Cardiac septum (tissue), 1 donor: ENCODE measurements around the gene PMEL. TPM values are rescaled to one million over a fixed set of nuclear protein-coding genes. Genes with fewer than 3 reads are reported as not detected.
A peak's percentile ranks its signal among the peaks of the same experiment; 100 is the strongest.
"Not testable (repeated sequence)": the region's sequence is repeated elsewhere in the genome, so short reads cannot be mapped to it uniquely, and the experiment has no call there.

ENCODE experiments used
- DNase-seq: peaks from one replicate; pipeline ENCODE4 v3.0.0-alpha.2; 2020; ENCODE audit warnings: low spot score
- intact Hi-C: fragments of 100-400 bp; cut with DNase I; formaldehyde crosslinking; loops from one replicate; pipeline ENCODE4 v1.14.0; 2022
- total RNA-seq: library from RNA; stranded (reverse); fragmentation: NEBNext Ultra II Directional; extraction: Animal tissue kit (Norgen Biotek cat#: 25700); gene quantifications from one replicate; pipeline ENCODE4 v1.2.1, GENCODE V29; 2021
- donor health status: DM: no; HTN: no; CAD: no.

PMEL gene
- total RNA-seq, 1 donor from 2014 or later: 0.75 TPM

- DNase-seq: peak; percentile 82
- intact Hi-C loops: loop anchor here (2.0 to 5.0 kb wide), 4 partner anchors 44 to 191 kb away; partner anchors contain the start of genes DNAJC14, ORMDL2, RAB5B and SARNP
These were observed 38.0 kb downstream of the PMEL start, which contains the start of gene PYM1 for GRCh38 chr12:55927588-55928502. TSS of gene PYM1 (minus strand) at chr12:55927894. CDS start at chr12:55927761, 133 bp downstream.

- DNase-seq: peak; percentile 94
- intact Hi-C loops: loop anchor here (2.0 to 5.0 kb wide), 4 partner anchors 45 to 190 kb away; partner anchors contain the start of genes DNAJC14, ORMDL2, RAB5B and SARNP
These were observed 38.9 kb downstream of the PMEL start for GRCh38 chr12:55926738-55927587.

- no peak for DNase-seq
- intact Hi-C loops: loop anchor here (2.0 to 5.0 kb wide), 4 partner anchors 46 to 189 kb away; partner anchors contain the start of genes DNAJC14, ORMDL2, RAB5B and SARNP
These were observed 39.7 kb downstream of the PMEL start for GRCh38 chr12:55925870-55926737.

- intact Hi-C loops: loop anchor here (5.0 kb wide), 3 partner anchors 47 to 188 kb away; partner anchors contain the start of genes ORMDL2, RAB5B and SARNP
- DNase-seq: no peak
These were observed 40.5 kb downstream of the PMEL start for GRCh38 chr12:55925371-55925770.

- intact Hi-C loops: not testable (repeated sequence)
These were observed 42.2 kb downstream of the PMEL start for GRCh38 chr12:55923648-55924047.

GRCh38 chr12:55922126-55922525, 43.7 kb downstream of the PMEL start:
- intact Hi-C loops: no loop called here
- DNase-seq: no peak

More at GRCh38 chr12:55923648-55924047, 42.2 kb downstream of the PMEL start:
- DNase-seq: not testable (repeated sequence)

- DNase-seq, intact Hi-C loops: not testable (repeated sequence)
These were observed 46.8 kb downstream of the PMEL start for GRCh38 chr12:55919032-55919431.

GRCh38 chr12:55915482-55915859, 50.4 kb downstream of the PMEL start:
- intact Hi-C loops: no loop called here
- no peak for DNase-seq

GRCh38 chr12:55912908-55913307, 52.9 kb downstream of the PMEL start:
- intact Hi-C loops: no loop called here

GRCh38 chr12:55909513-55909884, 56.3 kb downstream of the PMEL start:
- DNase-seq: no peak
- intact Hi-C loops: no loop called here

More at GRCh38 chr12:55912908-55913307, 52.9 kb downstream of the PMEL start:
- no peak for DNase-seq

- intact Hi-C loops: no loop called here
- no peak for DNase-seq
These were observed 56.9 kb downstream of the PMEL start for GRCh38 chr12:55908726-55909512.

- intact Hi-C loops: no loop called here
- no peak for DNase-seq
These were observed 59.8 kb downstream of the PMEL start for GRCh38 chr12:55906056-55906455.

Other genes starting within 250 kb of the PMEL start
- gene BLOC1S1, start 250.0 kb downstream of the PMEL start, total RNA-seq: 97.7 TPM
- gene RDH5, start 245.6 kb downstream of the PMEL start, total RNA-seq: 26.3 TPM
- gene CD63, start 237.0 kb downstream of the PMEL start, total RNA-seq: 914 TPM
- 18.0 TPM for gene GDF11, start 222.9 kb downstream of the PMEL start, total RNA-seq
- gene SARNP, start 148.3 kb downstream of the PMEL start, total RNA-seq: 56.2 TPM
- 23.0 TPM for gene ORMDL2, start 148.0 kb downstream of the PMEL start, total RNA-seq
- gene DNAJC14, start 136.5 kb downstream of the PMEL start, total RNA-seq: 18.4 TPM
- 1.6 TPM for gene MMP19, start 123.1 kb downstream of the PMEL start, total RNA-seq
- gene PYM1, start 38.1 kb downstream of the PMEL start, total RNA-seq: 13.5 TPM
- 9.7 TPM for gene DGKA, start 34.9 kb downstream of the PMEL start, total RNA-seq
- gene CDK2, start 788 bp upstream of the PMEL start, total RNA-seq: 9.1 TPM
- gene RAB5B, start 8.0 kb upstream of the PMEL start, total RNA-seq: 108 TPM
- 25.0 TPM for gene SUOX, start 31.2 kb upstream of the PMEL start, total RNA-seq
- gene IKZF4, start 55.0 kb upstream of the PMEL start, total RNA-seq: 8.4 TPM
- 39.5 TPM for gene RPS26, start 75.9 kb upstream of the PMEL start, total RNA-seq
- 1.5 TPM for gene ERBB3, start 114.1 kb upstream of the PMEL start, total RNA-seq
- 61.6 TPM for gene PA2G4, start 138.5 kb upstream of the PMEL start, total RNA-seq
- 1,517 TPM for gene RPL41, start 150.6 kb upstream of the PMEL start, total RNA-seq
- 6.0 TPM for gene ZC3H10, start 152.2 kb upstream of the PMEL start, total RNA-seq
- 36.2 TPM for gene ESYT1, start 162.2 kb upstream of the PMEL start, total RNA-seq
- 37.6 TPM for gene MYL6B, start 186.5 kb upstream of the PMEL start, total RNA-seq
- 792 TPM for gene MYL6, start 192.3 kb upstream of the PMEL start, total RNA-seq
- gene SMARCC2, start 223.4 kb upstream of the PMEL start, total RNA-seq: 71.5 TPM